ENCODE data around the gene ARL8A.

DNA sequence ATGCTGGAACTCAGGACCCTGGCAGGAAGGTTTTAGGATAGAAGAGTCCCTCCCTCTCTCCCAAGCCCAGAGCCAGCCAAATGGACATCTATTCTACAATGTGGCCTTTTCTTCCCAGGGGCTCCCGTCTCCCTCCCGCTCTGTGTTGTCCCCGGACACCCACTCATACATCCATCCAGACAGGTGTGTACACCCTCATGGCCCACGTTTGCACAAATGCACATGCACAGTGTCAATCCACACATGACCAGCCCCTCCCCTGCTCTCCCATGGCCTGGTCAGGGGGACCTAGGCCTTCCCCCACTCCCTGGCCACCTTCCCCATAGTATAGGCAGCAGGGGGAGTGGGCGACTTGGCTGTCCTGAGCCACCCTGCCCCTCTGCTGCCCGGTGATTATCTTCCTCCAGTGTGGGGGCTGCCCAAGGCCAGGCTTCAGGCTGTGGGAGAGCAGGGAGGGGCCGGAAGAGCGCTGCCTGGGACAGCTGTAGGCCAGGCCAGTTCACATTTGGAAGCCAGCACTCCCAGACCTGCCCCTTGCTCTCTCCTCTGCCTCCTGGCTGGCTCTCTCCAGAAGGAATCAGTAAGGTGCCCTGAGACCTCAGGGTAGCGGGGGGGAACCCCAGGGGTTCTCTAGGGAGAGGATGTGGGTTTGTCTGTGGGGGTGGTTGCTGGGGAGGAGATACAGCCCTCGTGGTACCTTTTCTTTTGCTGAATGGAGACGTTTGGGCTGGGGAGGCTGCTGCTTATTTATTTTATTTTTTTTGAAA is 19.9 kb upstream of the ARL8A start:
- TF ChIP-seq, protein P1, sequence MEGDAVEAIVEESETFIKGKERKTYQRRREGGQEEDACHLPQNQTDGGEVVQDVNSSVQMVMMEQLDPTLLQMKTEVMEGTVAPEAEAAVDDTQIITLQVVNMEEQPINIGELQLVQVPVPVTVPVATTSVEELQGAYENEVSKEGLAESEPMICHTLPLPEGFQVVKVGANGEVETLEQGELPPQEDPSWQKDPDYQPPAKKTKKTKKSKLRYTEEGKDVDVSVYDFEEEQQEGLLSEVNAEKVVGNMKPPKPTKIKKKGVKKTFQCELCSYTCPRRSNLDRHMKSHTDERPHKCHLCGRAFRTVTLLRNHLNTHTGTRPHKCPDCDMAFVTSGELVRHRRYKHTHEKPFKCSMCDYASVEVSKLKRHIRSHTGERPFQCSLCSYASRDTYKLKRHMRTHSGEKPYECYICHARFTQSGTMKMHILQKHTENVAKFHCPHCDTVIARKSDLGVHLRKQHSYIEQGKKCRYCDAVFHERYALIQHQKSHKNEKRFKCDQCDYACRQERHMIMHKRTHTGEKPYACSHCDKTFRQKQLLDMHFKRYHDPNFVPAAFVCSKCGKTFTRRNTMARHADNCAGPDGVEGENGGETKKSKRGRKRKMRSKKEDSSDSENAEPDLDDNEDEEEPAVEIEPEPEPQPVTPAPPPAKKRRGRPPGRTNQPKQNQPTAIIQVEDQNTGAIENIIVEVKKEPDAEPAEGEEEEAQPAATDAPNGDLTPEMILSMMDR (IDR thresholded peaks at IDR 0.05; ENCODE audit: low read length): no peak
- TF ChIP-seq EZH2 (optimal IDR thresholded peaks at IDR 0.05; ENCODE audit: low read depth, low read length): no peak
- no peak for TF ChIP-seq EZH2phosphoT487 (IDR thresholded peaks at IDR 0.05; ENCODE audit: low read length)
